GM12874 (cell line): ENCODE results near the gene KCNN3.
A peak's percentile ranks its signal among the peaks of the same experiment; 100 is the strongest.

ENCODE experiments used
- TF ChIP-seq, protein P1 (sequence below): IDR thresholded peaks from 2 replicates; pipeline ENCODE4 v1.5.1; 2011; ENCODE audit warnings: low read depth, mild to moderate bottlenecking, control low read depth, low read length, moderate library complexity; ENCODE audit not compliant: insufficient read depth

KCNN3 gene

DNA sequence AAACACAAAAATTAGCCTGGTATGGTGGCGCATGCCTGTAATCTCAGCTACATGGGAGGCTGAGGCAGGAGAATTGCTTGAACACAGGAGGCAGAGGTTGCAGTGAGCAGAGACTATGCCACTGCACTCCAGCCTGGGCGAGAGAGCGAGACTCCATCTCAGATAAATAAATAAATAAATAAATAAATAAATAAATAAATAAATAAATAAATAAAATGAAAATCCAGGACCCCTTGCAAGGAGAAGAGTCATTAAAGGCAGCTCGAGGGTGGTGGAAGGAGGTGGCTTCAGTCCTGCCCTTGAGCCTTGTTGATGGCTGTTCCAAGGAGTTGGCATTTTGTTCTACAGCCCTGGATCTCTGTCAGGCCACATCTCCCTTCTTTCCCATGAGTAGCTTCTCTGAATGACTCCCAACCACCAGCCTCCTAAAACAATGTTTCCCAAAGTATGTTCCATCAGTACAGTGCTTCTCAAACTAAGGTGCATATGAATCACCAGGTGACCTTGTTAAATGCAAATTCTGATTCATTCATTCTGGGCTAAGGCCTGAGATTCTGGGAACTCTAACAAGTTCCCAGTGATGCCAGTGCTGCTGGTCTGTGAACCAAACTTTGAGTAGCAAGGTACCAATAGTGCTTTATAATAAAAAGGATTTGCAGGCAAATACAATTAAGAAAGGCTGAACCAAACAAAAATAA, 99.0 kb downstream of the KCNN3 start:
- TF ChIP-seq, protein P1, sequence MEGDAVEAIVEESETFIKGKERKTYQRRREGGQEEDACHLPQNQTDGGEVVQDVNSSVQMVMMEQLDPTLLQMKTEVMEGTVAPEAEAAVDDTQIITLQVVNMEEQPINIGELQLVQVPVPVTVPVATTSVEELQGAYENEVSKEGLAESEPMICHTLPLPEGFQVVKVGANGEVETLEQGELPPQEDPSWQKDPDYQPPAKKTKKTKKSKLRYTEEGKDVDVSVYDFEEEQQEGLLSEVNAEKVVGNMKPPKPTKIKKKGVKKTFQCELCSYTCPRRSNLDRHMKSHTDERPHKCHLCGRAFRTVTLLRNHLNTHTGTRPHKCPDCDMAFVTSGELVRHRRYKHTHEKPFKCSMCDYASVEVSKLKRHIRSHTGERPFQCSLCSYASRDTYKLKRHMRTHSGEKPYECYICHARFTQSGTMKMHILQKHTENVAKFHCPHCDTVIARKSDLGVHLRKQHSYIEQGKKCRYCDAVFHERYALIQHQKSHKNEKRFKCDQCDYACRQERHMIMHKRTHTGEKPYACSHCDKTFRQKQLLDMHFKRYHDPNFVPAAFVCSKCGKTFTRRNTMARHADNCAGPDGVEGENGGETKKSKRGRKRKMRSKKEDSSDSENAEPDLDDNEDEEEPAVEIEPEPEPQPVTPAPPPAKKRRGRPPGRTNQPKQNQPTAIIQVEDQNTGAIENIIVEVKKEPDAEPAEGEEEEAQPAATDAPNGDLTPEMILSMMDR = no peak

- TF ChIP-seq, protein P1 = no peak
These were observed 100.7 kb downstream of the KCNN3 start for GRCh38 chr1:154769193-154769895.

GRCh38 chr1:154768456-154769125, 101.5 kb downstream of the KCNN3 start:
- TF ChIP-seq, protein P1 = no peak

DNA sequence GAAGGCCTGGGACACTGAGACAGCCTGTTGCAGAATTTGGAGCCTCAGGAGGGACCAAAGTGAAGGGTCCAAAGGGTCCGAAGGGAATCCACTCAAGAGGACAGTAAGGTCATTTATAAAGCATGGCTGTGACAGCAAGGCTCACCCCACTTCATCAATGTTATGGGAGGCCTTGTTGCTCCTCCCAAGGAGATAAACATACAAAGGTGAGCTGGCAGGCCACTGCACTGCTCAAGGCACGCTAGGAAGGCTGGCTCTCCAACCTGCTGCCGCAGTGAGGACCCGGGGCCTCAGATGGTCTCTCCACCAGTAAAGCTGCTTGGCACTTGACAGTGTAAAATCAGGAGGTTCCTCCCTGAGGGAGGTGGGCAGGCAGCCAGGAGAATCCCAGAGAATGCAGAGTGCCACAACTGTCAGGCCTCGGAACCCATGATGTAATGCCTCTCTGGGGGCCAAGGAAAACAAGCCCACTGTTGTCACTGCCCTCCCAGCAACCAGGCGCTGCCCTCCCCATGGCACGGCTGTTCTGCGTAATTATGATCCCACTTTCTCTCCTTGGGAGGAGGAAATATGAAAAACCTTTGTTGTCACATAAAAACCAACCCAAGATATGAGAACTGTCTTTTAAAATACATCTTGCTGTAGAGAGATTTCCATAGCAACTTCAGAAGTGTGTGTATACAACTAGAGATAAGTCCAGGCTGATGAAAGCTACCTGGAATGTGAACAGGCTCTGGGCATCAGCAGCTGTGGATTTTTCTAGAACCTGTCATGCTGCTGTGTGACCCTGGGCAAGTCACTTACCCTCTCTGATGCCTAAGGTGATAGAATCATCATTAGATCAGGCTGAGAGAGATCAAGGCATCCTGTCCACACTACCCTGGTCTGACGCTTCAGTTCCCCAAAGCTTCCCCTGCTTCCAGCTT, 102.5 kb downstream of the KCNN3 start:
- TF ChIP-seq, protein P1 = no peak

- TF ChIP-seq, protein P1 = peak; percentile 27; the same call in 1 of the 2 replicates
These were observed 104.1 kb downstream of the KCNN3 start for GRCh38 chr1:154765970-154766369.

- TF ChIP-seq, protein P1 = no peak
These were observed 105.3 kb downstream of the KCNN3 start for GRCh38 chr1:154764773-154765172.
